ELF-1 (cell line): Measurements from ENCODE around the gene ZFYVE28.

ENCODE experiments used
- DNase-seq: peaks from one replicate; pipeline ENCODE4 v3.0.0-alpha.2; 2016; ENCODE audit warnings: low read depth, low spot score

ZFYVE28 gene

GRCh38 chr4:2353222-2354107 lies 65.0 kb downstream of the ZFYVE28 start:
- DNase-seq = no peak

GRCh38 chr4:2352729-2353221 lies 65.7 kb downstream of the ZFYVE28 start:
- no peak for DNase-seq

- DNase-seq = no peak
Observed at GRCh38 chr4:2352171-2352570, 66.3 kb downstream of the ZFYVE28 start.

GRCh38 chr4:2350982-2351381 lies 67.5 kb downstream of the ZFYVE28 start:
- no peak for DNase-seq

- DNase-seq = no peak
Observed at GRCh38 chr4:2348786-2349185, 69.7 kb downstream of the ZFYVE28 start.

GRCh38 chr4:2347190-2347589 lies 71.3 kb downstream of the ZFYVE28 start:
- no peak for DNase-seq

- no peak for DNase-seq
Observed at GRCh38 chr4:2343476-2343875, 75.0 kb downstream of the ZFYVE28 start.

GRCh38 chr4:2341911-2342652 lies 76.4 kb downstream of the ZFYVE28 start:
- no peak for DNase-seq

GRCh38 chr4:2341261-2341841 lies 77.1 kb downstream of the ZFYVE28 start:
- DNase-seq = no peak

GRCh38 chr4:2340272-2341061 lies 78.0 kb downstream of the ZFYVE28 start:
- no peak for DNase-seq

- no peak for DNase-seq
Observed at GRCh38 chr4:2339458-2340271, 78.8 kb downstream of the ZFYVE28 start.

- no peak for DNase-seq
Observed at GRCh38 chr4:2338754-2339457, 79.5 kb downstream of the ZFYVE28 start.

GRCh38 chr4:2337896-2338295 lies 80.5 kb downstream of the ZFYVE28 start:
- no peak for DNase-seq

GRCh38 chr4:2337131-2337723 lies 81.2 kb downstream of the ZFYVE28 start:
- DNase-seq = no peak

GRCh38 chr4:2336659-2337058 lies 81.8 kb downstream of the ZFYVE28 start:
- DNase-seq = no peak

- DNase-seq = no peak
Observed at GRCh38 chr4:2335729-2336101, 82.7 kb downstream of the ZFYVE28 start.

- no peak for DNase-seq
Observed at GRCh38 chr4:2334826-2335728, 83.4 kb downstream of the ZFYVE28 start.

- no peak for DNase-seq
Observed at GRCh38 chr4:2333916-2334644, 84.4 kb downstream of the ZFYVE28 start.
